ENCODE results near the gene C4B. TPM values are rescaled to one million over a fixed set of nuclear protein-coding genes. Genes with fewer than 3 reads are reported as not detected.

The C4B gene
- total and polyA plus RNA-seq, 9 of the 15 experiments (the other 6 are each of a cell fraction or from before 2014, with no cell fraction given): 0.32 to 8.8 (median 5.4) TPM

- TF ChIP-seq HDAC3 (IDR thresholded peaks at IDR 0.05; ENCODE audit: borderline replicate concordance, partially characterized antibody) (no peak), PBX2 (CRISPR knock-in tag; IDR thresholded peaks at IDR 0.05; ENCODE audit: low read depth) (no peak), PBX2 (tag; conservative IDR thresholded peaks at IDR 0.05; ENCODE audit: low read depth) (peak; percentile 62; the same call in 1 of the 2 replicates), ZNF184 (CRISPR knock-in tag; IDR thresholded peaks at IDR 0.05) (no peak), ZBTB40 (IDR thresholded peaks at IDR 0.05) (0 out of 2 replicates have a peak, but pooled peaks have one; percentile 52), ZBTB40 (CRISPR knock-in tag; IDR thresholded peaks at IDR 0.05) (no peak), CREB1 (IDR thresholded peaks at IDR 0.05) (0 out of 2 replicates have a peak, but pooled peaks have one; percentile 6), CREB1 (CRISPR knock-in tag; IDR thresholded peaks at IDR 0.05) (no peak; the same call in 1 of the 2 replicates), ZNF263 (CRISPR knock-in tag; IDR thresholded peaks at IDR 0.05; ENCODE audit: borderline replicate concordance) (0 out of 2 replicates have a peak, but pooled peaks have one; percentile 6), TBL1XR1 (IDR thresholded peaks at IDR 0.05; ENCODE audit: low read length in 2 of 2) (no peak), RCOR1 (IDR thresholded peaks at IDR 0.05; ENCODE audit: borderline replicate concordance in 1 of 2, low read depth in 2 of 2, low read length in 2 of 2) (peak in 1 of 2 experiments; percentile 51; a peak in 1 of 4 replicates), ZNF561 (CRISPR knock-in tag; conservative IDR thresholded peaks at IDR 0.05) (no peak), CTBP1 (IDR thresholded peaks at IDR 0.05; ENCODE audit: borderline replicate concordance) (peak; percentile 63; the same call in 1 of the 2 replicates), SMARCE1 (IDR thresholded peaks at IDR 0.05) (peak; percentile 50), C11orf30 (IDR thresholded peaks at IDR 0.05; ENCODE audit: low read depth) (peak; percentile 14; the same call in 1 of the 2 replicates), ELF2 (CRISPR knock-in tag; IDR thresholded peaks at IDR 0.05) (peak; percentile 27; the same call in 1 of the 2 replicates), POLR2A (conservative IDR thresholded peaks at IDR 0.05) (peak; percentile 59), ZNF586 (CRISPR knock-in tag; conservative IDR thresholded peaks at IDR 0.05) (no peak)
Observed at GRCh38 chr6:32045811-32046449, 31.3 kb downstream of the C4B start (continued).

Measured in K562 (cell line).